Large intestine (tissue), 3 donors: ENCODE results near the gene KIF25. TPM values are rescaled to one million over a fixed set of nuclear protein-coding genes. Genes with fewer than 3 reads are reported as not detected.
"Not testable (repeated sequence)": the region's sequence is repeated elsewhere in the genome, so short reads cannot be mapped to it uniquely, and the experiment has no call there.

Source experiments
- DNase-seq, 2 donors: peaks; one replicate each; pipeline versions ENCODE4 v3.0.0 to v3.0.0-alpha.2; 2013
- H3K27ac ChIP-seq: one replicate; pipeline ENCODE4 v1.5.1; 2013; ENCODE audit warnings: low read length
- H3K27me3 ChIP-seq: 2 replicates; pipeline ENCODE4 v1.6.1; 2013; ENCODE audit warnings: low read length; ENCODE audit not compliant: control insufficient read depth, insufficient read depth
- H3K36me3 ChIP-seq: 2 replicates; pipeline ENCODE4 v1.6.1; 2013; ENCODE audit warnings: low read length; ENCODE audit not compliant: control insufficient read depth, insufficient read depth
- H3K4me1 ChIP-seq: one replicate; pipeline ENCODE4 v1.6.1; 2013; ENCODE audit warnings: low read length; ENCODE audit not compliant: control insufficient read depth, insufficient read depth
- H3K4me3 ChIP-seq: one replicate; pipeline ENCODE4 v1.5.1; 2013; ENCODE audit warnings: low read length
- H3K9me3 ChIP-seq: one replicate; pipeline ENCODE4 v1.6.1; 2013; ENCODE audit warnings: mild to moderate bottlenecking, low read depth, low read length, moderate library complexity; ENCODE audit not compliant: control insufficient read depth
- WGBS: methylation state at CpG from one replicate; pipeline ENCODE4 v1.1.5; 2013; ENCODE audit warnings: low lambda C conversion rate; ENCODE audit not compliant: insufficient coverage; 5-methylcytosine and 5-hydroxymethylcytosine counted together
- polyA plus RNA-seq: library from polyadenylated mRNA; unstranded; fragments of 120-200 nt; gene quantifications from one replicate; pipeline ENCODE4 v1.2.1, GENCODE V29; 2013

The KIF25 gene
- polyA plus RNA-seq, 1 donor = 0.82 TPM

GRCh38 chr6:168071620-168072019, 74.1 kb downstream of the KIF25 start:
- no peaks in the 10 kb centered on the region for H3K9me3 ChIP-seq
- H3K27me3 ChIP-seq = no peaks in the 10 kb centered on the region
- no peaks in the 10 kb centered on the region for H3K36me3 ChIP-seq
- no peak overlapping the region for H3K27ac ChIP-seq
- no peak overlapping the region for H3K4me3 ChIP-seq
- H3K4me1 ChIP-seq = no peaks in the 10 kb centered on the region
- DNase-seq = no peak
- no CpG with 5 or more reads among the region's 9 CpGs for WGBS

- Histone ChIP-seq H3K27me3 (no peaks in the 10 kb centered on the region), H3K36me3 (no peaks in the 10 kb centered on the region), H3K4me1 (no peaks in the 10 kb centered on the region), H3K27ac (no peak overlapping the region), H3K9me3 (no peaks in the 10 kb centered on the region), H3K4me3 (no peak overlapping the region)
- WGBS = no CpG with 5 or more reads among the region's 24 CpGs
- DNase-seq = no peak
Measured at GRCh38 chr6:168072261-168072660, 74.8 kb downstream of the KIF25 start.

- no peaks in the 10 kb centered on the region for H3K4me1 ChIP-seq
- no peak overlapping the region for H3K27ac ChIP-seq
- DNase-seq = no peak
- H3K27me3 ChIP-seq = no peaks in the 10 kb centered on the region
- no peak overlapping the region for H3K4me3 ChIP-seq
- no CpG with 5 or more reads among the region's 4 CpGs for WGBS
- H3K9me3 ChIP-seq = no peaks in the 10 kb centered on the region
- no peaks in the 10 kb centered on the region for H3K36me3 ChIP-seq
Measured at GRCh38 chr6:168072730-168073129, 75.3 kb downstream of the KIF25 start.

- H3K36me3 ChIP-seq = no peaks in the 10 kb centered on the region
- H3K9me3 ChIP-seq = no peaks in the 10 kb centered on the region
- no peak overlapping the region for H3K4me3 ChIP-seq
- WGBS = no CpG with 5 or more reads among the region's 13 CpGs
- no peak overlapping the region for H3K27ac ChIP-seq
- H3K27me3 ChIP-seq = no peaks in the 10 kb centered on the region
- DNase-seq = no peak
- H3K4me1 ChIP-seq = peaks cover 6% of the 10 kb centered on the region
Measured at GRCh38 chr6:168073937-168074730, 76.7 kb downstream of the KIF25 start.

GRCh38 chr6:168075216-168075615, 77.7 kb downstream of the KIF25 start:
- peaks cover 12% of the 10 kb centered on the region for H3K4me1 ChIP-seq
- no peaks in the 10 kb centered on the region for H3K27me3 ChIP-seq
- no peak for DNase-seq
- WGBS = no CpG with 5 or more reads among the region's 13 CpGs
- H3K27ac ChIP-seq = no peak overlapping the region
- H3K36me3 ChIP-seq = no peaks in the 10 kb centered on the region
- no peaks in the 10 kb centered on the region for H3K9me3 ChIP-seq
- no peak overlapping the region for H3K4me3 ChIP-seq

- WGBS = no CpG with 5 or more reads among the region's 34 CpGs
- Histone ChIP-seq H3K27ac (no peak overlapping the region), H3K4me1 (peaks cover 12% of the 10 kb centered on the region), H3K4me3 (no peak overlapping the region), H3K9me3 (no peaks in the 10 kb centered on the region), H3K36me3 (no peaks in the 10 kb centered on the region), H3K27me3 (no peaks in the 10 kb centered on the region)
- DNase-seq = no peak
Measured at GRCh38 chr6:168075787-168076202, 78.3 kb downstream of the KIF25 start.

GRCh38 chr6:168077401-168077800, 79.9 kb downstream of the KIF25 start:
- H3K9me3 ChIP-seq, H3K27me3 ChIP-seq, DNase-seq, H3K27ac ChIP-seq, H3K36me3 ChIP-seq, H3K4me3 ChIP-seq: not testable (repeated sequence)
- WGBS = no CpG with 5 or more reads among the region's 7 CpGs
- H3K4me1 ChIP-seq = peaks cover 12% of the 10 kb centered on the region

- H3K4me3 ChIP-seq = no peak overlapping the region
- peak in 1 of 2 donors; percentile 52 for DNase-seq
Measured at GRCh38 chr6:168078175-168078942, 80.9 kb downstream of the KIF25 start.

GRCh38 chr6:168078943-168079405, 81.5 kb downstream of the KIF25 start, which contains the start of gene FRMD1:
FRMD1 (minus strand) TSS chr6:168079212; CDS start chr6:168079094, 118 bp downstream.
- WGBS = no CpG with 5 or more reads among the region's 21 CpGs
- DNase-seq = peak; percentile 75 to 88
- Histone ChIP-seq H3K4me1 (peaks cover 20% of the 10 kb centered on the region), H3K9me3 (no peaks in the 10 kb centered on the region), H3K27me3 (no peaks in the 10 kb centered on the region), H3K36me3 (no peaks in the 10 kb centered on the region), H3K27ac (no peak within 1 kb of the TSS), H3K4me3 (no peak within 1 kb of the TSS)

More at GRCh38 chr6:168078175-168078942, 80.9 kb downstream of the KIF25 start:
- H3K27me3 ChIP-seq = no peaks in the 10 kb centered on the region
- no peaks in the 10 kb centered on the region for H3K9me3 ChIP-seq
- WGBS = 0% methylated on average over 1 of the region's 21 CpGs
- H3K4me1 ChIP-seq = peaks cover 14% of the 10 kb centered on the region
- H3K27ac ChIP-seq = no peak overlapping the region
- H3K36me3 ChIP-seq = no peaks in the 10 kb centered on the region

- Histone ChIP-seq H3K9me3 (no peaks in the 10 kb centered on the region), H3K36me3 (no peaks in the 10 kb centered on the region), H3K27ac (no peak overlapping the region), H3K4me1 (peaks cover 21% of the 10 kb centered on the region), H3K4me3 (no peak overlapping the region), H3K27me3 (no peaks in the 10 kb centered on the region)
- WGBS = no CpG with 5 or more reads among the region's 24 CpGs
- no peak for DNase-seq
Measured at GRCh38 chr6:168080393-168081077, 83.1 kb downstream of the KIF25 start.
